GM19099 (cell line): ENCODE data around the gene VCPKMT.
A peak's percentile ranks its signal among the peaks of the same experiment; 100 is the strongest.

Source experiments
- POLR2A ChIP-seq: IDR thresholded peaks from 3 replicates; pipeline ENCODE4 v1.6.1; 2011; ENCODE audit warnings: low read depth; ENCODE audit not compliant: insufficient read length; ENCODE audit errors: extremely low read depth

VCPKMT gene

GRCh38 chr14:50061664-50062437 lies 54.5 kb downstream of the VCPKMT start:
- TF ChIP-seq POLR2A = peak; percentile 76

- no peak for TF ChIP-seq POLR2A
These were observed 55.3 kb downstream of the VCPKMT start for GRCh38 chr14:50060871-50061663.

GRCh38 chr14:50059763-50060616 lies 56.4 kb downstream of the VCPKMT start:
- TF ChIP-seq POLR2A = no peak
